H9 (cell line): ENCODE data around the gene SNX2. TPM values are rescaled to one million over a fixed set of nuclear protein-coding genes. Genes with fewer than 3 reads are reported as not detected.

Experiments
- DNase-seq: peaks from one replicate; pipeline ENCODE4 v3.0.0-alpha.2; 2017
- H2AFZ ChIP-seq: one replicate; pipeline ENCODE4 v1.6.1; 2013; ENCODE audit warnings: mild to moderate bottlenecking, low read length, control low read depth, moderate library complexity
- H2AK5ac ChIP-seq: 2 replicates; pipeline ENCODE4 v1.6.1; 2013; ENCODE audit warnings: low read length, control low read depth, mixed read lengths; ENCODE audit not compliant: insufficient read length
- H2BK120ac ChIP-seq: one replicate; pipeline ENCODE4 v1.6.1; 2013; ENCODE audit warnings: low read depth, mild to moderate bottlenecking, low read length, control low read depth, inconsistent platforms; ENCODE audit not compliant: poor library complexity, severe bottlenecking
- H2BK12ac ChIP-seq: 2 replicates; pipeline ENCODE4 v1.6.1; 2013; ENCODE audit warnings: low read length, control low read depth, mixed read lengths, low read depth; ENCODE audit not compliant: insufficient read length
- H2BK15ac ChIP-seq: 2 replicates; pipeline ENCODE4 v1.6.1; 2013; ENCODE audit warnings: low read depth, low read length, control low read depth
- H2BK20ac ChIP-seq: one replicate; pipeline ENCODE4 v1.6.1; 2013; ENCODE audit warnings: low read depth, mild to moderate bottlenecking, low read length, control low read depth, inconsistent platforms; ENCODE audit not compliant: poor library complexity, severe bottlenecking
- H2BK5ac ChIP-seq: 2 replicates; pipeline ENCODE4 v1.6.1; 2013; ENCODE audit warnings: low read length, control low read depth, mixed read lengths; ENCODE audit not compliant: insufficient read length
- H3K14ac ChIP-seq: 2 replicates; pipeline ENCODE4 v1.6.1; 2013; ENCODE audit warnings: low read length, control low read depth; ENCODE audit not compliant: insufficient read depth
- H3K18ac ChIP-seq: 2 replicates; pipeline ENCODE4 v1.6.1; 2013; ENCODE audit warnings: low read depth, mild to moderate bottlenecking, mixed read lengths, low read length, control low read depth; ENCODE audit not compliant: insufficient read length
- H3K23ac ChIP-seq: 2 replicates; pipeline ENCODE4 v1.6.1; 2013; ENCODE audit warnings: low read length, control low read depth, mixed read lengths, low read depth; ENCODE audit not compliant: insufficient read length
- H3K23me2 ChIP-seq: 2 replicates; pipeline ENCODE4 v1.6.1; 2013; ENCODE audit warnings: low read depth, mild to moderate bottlenecking, mixed read lengths, low read length, control low read depth; ENCODE audit not compliant: insufficient read length, poor library complexity, severe bottlenecking
- H3K27ac ChIP-seq: 2 replicates; pipeline ENCODE4 v1.5.1; 2013; ENCODE audit warnings: low read length, control low read depth, mixed read lengths, low read depth; ENCODE audit not compliant: insufficient read length
- H3K27me3 ChIP-seq: 2 replicates; pipeline ENCODE4 v1.6.1; 2013; ENCODE audit warnings: low read length, control low read depth, inconsistent platforms; ENCODE audit not compliant: insufficient read depth
- H3K4ac ChIP-seq: 2 replicates; pipeline ENCODE4 v1.6.1; 2013; ENCODE audit warnings: low read depth, mild to moderate bottlenecking, control low read depth, inconsistent platforms, low read length, moderate library complexity
- H3K4me1 ChIP-seq: 2 replicates; pipeline ENCODE4 v1.6.1; 2013; ENCODE audit warnings: low read length, control low read depth, inconsistent platforms; ENCODE audit not compliant: insufficient read depth
- H3K4me2 ChIP-seq: 2 replicates; pipeline ENCODE4 v1.6.1; 2013; ENCODE audit warnings: low read length, control low read depth, mixed read lengths; ENCODE audit not compliant: insufficient read length, insufficient read depth
- H3K56ac ChIP-seq: 2 replicates; pipeline ENCODE4 v1.6.1; 2013; ENCODE audit warnings: low read depth, mild to moderate bottlenecking, mixed read lengths, low read length, control low read depth; ENCODE audit not compliant: insufficient read length
- H3K79me1 ChIP-seq: 2 replicates; pipeline ENCODE4 v1.6.1; 2013; ENCODE audit warnings: low read depth, mild to moderate bottlenecking, moderate library complexity, low read length, control low read depth, inconsistent platforms; ENCODE audit not compliant: insufficient read depth, poor library complexity, severe bottlenecking
- H3K79me2 ChIP-seq: 2 replicates; pipeline ENCODE4 v1.6.1; 2013; ENCODE audit warnings: low read length, control low read depth, inconsistent platforms; ENCODE audit not compliant: insufficient read depth
- H3K9ac ChIP-seq: 2 replicates; pipeline ENCODE4 v1.6.1; 2013; ENCODE audit warnings: low read length, control low read depth, mixed read lengths; ENCODE audit not compliant: insufficient read length; ENCODE audit errors: extremely low read depth
- H3K9me3 ChIP-seq: one replicate; pipeline ENCODE4 v1.6.1; 2013; ENCODE audit warnings: low read depth, low read length, inconsistent platforms; ENCODE audit not compliant: control insufficient read depth
- H3T11ph ChIP-seq: one replicate; pipeline ENCODE4 v1.6.1; 2013; ENCODE audit warnings: mild to moderate bottlenecking, low read length, control low read depth, inconsistent platforms
- H4K20me1 ChIP-seq: one replicate; pipeline ENCODE4 v1.6.1; 2013; ENCODE audit not compliant: control insufficient read depth, insufficient read length, insufficient read depth
- H4K5ac ChIP-seq: 2 replicates; pipeline ENCODE4 v1.6.1; 2013; ENCODE audit warnings: low read depth, mild to moderate bottlenecking, mixed read lengths, low read length, control low read depth; ENCODE audit not compliant: insufficient read length
- H4K8ac ChIP-seq: replicated peaks from 2 replicates; pipeline ENCODE4 v1.6.1; 2013; ENCODE audit warnings: low read length, control low read depth, mixed read lengths, low read depth; ENCODE audit not compliant: insufficient read length
- H4K91ac ChIP-seq: 2 replicates; pipeline ENCODE4 v1.6.1; 2013; ENCODE audit warnings: low read depth, mild to moderate bottlenecking, moderate library complexity, mixed read lengths, low read length, control low read depth; ENCODE audit not compliant: insufficient read length
- H3K27ac Mint-ChIP-seq, 3 experiments: 2 replicates in 2 of 3; 3 replicates in 1 of 3; pipeline ENCODE4 v1.8.0; 2020 to 2021; ENCODE audit warnings: mixed read lengths in 3 of 3, mild to moderate bottlenecking in 1 of 3, moderate library complexity in 1 of 3
- H3K27me3 Mint-ChIP-seq: 2 replicates; pipeline ENCODE4 v1.8.0; 2021; ENCODE audit warnings: low read depth, mild to moderate bottlenecking, moderate library complexity, mixed read lengths
- H3K36me3 Mint-ChIP-seq, 3 experiments: 2 replicates in 2 of 3; 3 replicates in 1 of 3; pipeline ENCODE4 v1.8.0; 2020 to 2021; ENCODE audit warnings: low read depth in 3 of 3, mixed read lengths in 3 of 3; ENCODE audit not compliant: insufficient read depth in 1 of 3
- H3K4me1 Mint-ChIP-seq, 2 experiments: 2 replicates each; pipeline ENCODE4 v1.8.0; 2020; ENCODE audit warnings: mixed read lengths in 2 of 2
- H3K4me3 Mint-ChIP-seq, 2 experiments: 2 replicates in 1 of 2; 3 replicates in 1 of 2; pipeline ENCODE4 v1.8.0; 2020 to 2021; ENCODE audit warnings: mild to moderate bottlenecking in 2 of 2, mixed read lengths in 2 of 2, moderate library complexity in 1 of 2
- H3K9me3 Mint-ChIP-seq, 2 experiments: 2 replicates in 1 of 2; 3 replicates in 1 of 2; pipeline ENCODE4 v1.8.0; 2020; ENCODE audit warnings: mild to moderate bottlenecking in 2 of 2, mixed read lengths in 2 of 2, moderate library complexity in 1 of 2
- CTCF ChIP-seq: fragments of 200-600 bp; sonication (generic); conservative IDR thresholded peaks from 3 replicates; pipeline ENCODE4 v1.8.0; 2021; ENCODE audit warnings: antibody characterized with exemption, mild to moderate bottlenecking
- WGBS: extraction: QIAGEN DNeasy Blood & Tissue Kit; methylation state at CpG from one replicate; pipeline ENCODE4 v1.1.7; 2013; ENCODE audit warnings: missing lambda C conversion rate, low lambda C conversion rate, mixed read lengths; ENCODE audit not compliant: insufficient read length; ENCODE audit errors: extremely low coverage; 5-methylcytosine and 5-hydroxymethylcytosine counted together
- total RNA-seq: library from RNA; stranded (reverse); gene quantifications from 2 replicates; pipeline ENCODE4 v1.2.1, GENCODE V29; 2021

The SNX2 gene
- total RNA-seq, 1 experiment from 2014 or later = 62.6 TPM

- Histone ChIP-seq H3K79me2 (no peaks in the 10 kb centered on the region), H3K27ac (no peak overlapping the region), H3K23me2 (no peaks in the 10 kb centered on the region), H2BK5ac (no peak overlapping the region), H3K4me1 (no peaks in the 10 kb centered on the region), H3K4me2 (no peak overlapping the region), H4K20me1 (no peaks in the 10 kb centered on the region), H3K14ac (no peak overlapping the region), H2BK20ac (no peak overlapping the region), H3K9me3 (no peaks in the 10 kb centered on the region), H2BK15ac (no peak overlapping the region), H4K5ac (no peak overlapping the region), H3K27me3 (no peaks in the 10 kb centered on the region), H4K91ac (no peak overlapping the region), H3K79me1 (no peaks in the 10 kb centered on the region), H2AK5ac (no peak overlapping the region), H2BK120ac (no peak overlapping the region), H2AFZ (no peak overlapping the region), H2BK12ac (no peak overlapping the region), H3T11ph (no peak overlapping the region), H3K4ac (no peak overlapping the region), H3K56ac (no peak overlapping the region), H3K23ac (no peak overlapping the region), H3K9ac (no peak overlapping the region), H4K8ac (no peak overlapping the region), H3K18ac (no peak overlapping the region)
- no peak for DNase-seq
- Mint-ChIP-seq H3K36me3 (no peaks in the 10 kb centered on the region), H3K4me3 (no peak overlapping the region), H3K27me3 (no peaks in the 10 kb centered on the region), H3K4me1 (no peaks in the 10 kb centered on the region), H3K27ac (no peak overlapping the region), H3K9me3 (peaks cover 0 to 3% of the 10 kb centered on the region in 2 experiments; a peak in 1 of 5 replicates)
- WGBS = no CpG with 5 or more reads among the region's 3 CpGs
- TF ChIP-seq CTCF = no peak
These were observed 62.1 kb downstream of the SNX2 start for GRCh38 chr5:122836947-122837346.
